Measurements from ENCODE around the gene UIMC1. TPM values are rescaled to one million over a fixed set of nuclear protein-coding genes. Genes with fewer than 3 reads are reported as not detected.

UIMC1 gene
- total and polyA plus RNA-seq, 2 of the 13 experiments (the other 11 are each of a cell fraction or from before 2014, with no cell fraction given), result 18.9 to 32.7 TPM

- TF ChIP-seq ZNF503 (CRISPR knock-in tag; IDR thresholded peaks at IDR 0.05), result no peak
- no peak for TF ChIP-seq ZNF337 (CRISPR knock-in tag; IDR thresholded peaks at IDR 0.05; ENCODE audit: borderline replicate concordance, low read depth)
These were observed 139.8 kb downstream of the UIMC1 start (continued) for GRCh38 chr5:176866707-176867310.

GRCh38 chr5:176865964-176866363 lies 140.6 kb downstream of the UIMC1 start:
- WGBS (ENCODE audit: low lambda C conversion rate), result 9% methylated on average over 1 of the region's 7 CpGs
- TF ChIP-seq ZNF451 (CRISPR knock-in tag; IDR thresholded peaks at IDR 0.05) (no peak), ZBTB7B (CRISPR knock-in tag; IDR thresholded peaks at IDR 0.05) (no peak), BRD4 (CRISPR knock-in tag; IDR thresholded peaks at IDR 0.05) (no peak), HOMEZ (CRISPR knock-in tag; IDR thresholded peaks at IDR 0.05; ENCODE audit: low read depth) (no peak), PAX8 (CRISPR knock-in tag; IDR thresholded peaks at IDR 0.05; ENCODE audit: borderline replicate concordance) (no peak), GMEB2 (CRISPR knock-in tag; IDR thresholded peaks at IDR 0.05; ENCODE audit: low read depth) (no peak), ZNF142 (CRISPR knock-in tag; IDR thresholded peaks at IDR 0.05) (no peak)

More at GRCh38 chr5:176865964-176866363, 140.6 kb downstream of the UIMC1 start:
- intact Hi-C loops (cut with micrococcal nuclease; ENCODE audit: unreplicated experiment), result no loop called here
- in situ Hi-C loops (cut with HindIII; ENCODE audit: extremely low pct_ligation_motif_present, low pct_unique_long_range_greater_than_20kb), result no loop called here
- H3K27me3 ChIP-seq (ENCODE audit: control insufficient read depth in 1 of 2, insufficient read depth in 2 of 2, low read length in 2 of 2), result peaks cover 28 to 74% of the 10 kb centered on the region in 2 experiments
- CTCF ChIA-PET (ENCODE audit: low intra/inter-chr PET ratio, low total read pairs), result no interaction called here
- POLR2A ChIA-PET, result no interaction called here
- H3K79me2 ChIP-seq (ENCODE audit: insufficient read depth, low read length), result no peaks in the 10 kb centered on the region
- H3K27ac ChIP-seq (ENCODE audit: extremely low read length, insufficient read depth, low read length), result no peak overlapping the region
- 0 out of 2 replicates have a peak, but pooled peaks cover 6% of the 10 kb centered on the region for H4K20me1 ChIP-seq (ENCODE audit: insufficient read depth, low read length)
- DNase-seq (ENCODE audit: low spot score) (no peak), ATAC-seq (no peak), FAIRE-seq (no peak)
- no peaks in the 10 kb centered on the region for H3K36me3 ChIP-seq (replicated peaks in 1 of 2; ENCODE audit: control insufficient read depth in 1 of 2, insufficient read depth in 2 of 2, low read length in 2 of 2)
- H3K9me3 ChIP-seq (ENCODE audit: low read length), result no peaks in the 10 kb centered on the region
- no TSS peak for BruUV-seq (replicated peaks)
- H2AFZ ChIP-seq (ENCODE audit: low read length), result no peak overlapping the region
- H3K4me2 ChIP-seq (ENCODE audit: low read depth, low read length), result no peak overlapping the region
- no peak overlapping the region for H3K4me3 ChIP-seq (replicated peaks in 1 of 3; ENCODE audit: insufficient read depth in 1 of 3, low read depth in 2 of 3, low read length in 3 of 3)
- H3K4me1 ChIP-seq (ENCODE audit: insufficient read depth, low read length), result peaks cover 8% of the 10 kb centered on the region; the same call in 1 of the 2 replicates
- no peak overlapping the region for H3K9ac ChIP-seq (ENCODE audit: insufficient read depth, low read depth, low read length)
